GM21529 (cell line): ENCODE data around the gene HHIP.

Experiments used
- ATAC-seq: cut with Tn5 transposase; IDR thresholded peaks from one replicate; pipeline ENCODE4 v1.9.1; 2021; ENCODE audit not compliant: unreplicated experiment

The HHIP gene, protein sequence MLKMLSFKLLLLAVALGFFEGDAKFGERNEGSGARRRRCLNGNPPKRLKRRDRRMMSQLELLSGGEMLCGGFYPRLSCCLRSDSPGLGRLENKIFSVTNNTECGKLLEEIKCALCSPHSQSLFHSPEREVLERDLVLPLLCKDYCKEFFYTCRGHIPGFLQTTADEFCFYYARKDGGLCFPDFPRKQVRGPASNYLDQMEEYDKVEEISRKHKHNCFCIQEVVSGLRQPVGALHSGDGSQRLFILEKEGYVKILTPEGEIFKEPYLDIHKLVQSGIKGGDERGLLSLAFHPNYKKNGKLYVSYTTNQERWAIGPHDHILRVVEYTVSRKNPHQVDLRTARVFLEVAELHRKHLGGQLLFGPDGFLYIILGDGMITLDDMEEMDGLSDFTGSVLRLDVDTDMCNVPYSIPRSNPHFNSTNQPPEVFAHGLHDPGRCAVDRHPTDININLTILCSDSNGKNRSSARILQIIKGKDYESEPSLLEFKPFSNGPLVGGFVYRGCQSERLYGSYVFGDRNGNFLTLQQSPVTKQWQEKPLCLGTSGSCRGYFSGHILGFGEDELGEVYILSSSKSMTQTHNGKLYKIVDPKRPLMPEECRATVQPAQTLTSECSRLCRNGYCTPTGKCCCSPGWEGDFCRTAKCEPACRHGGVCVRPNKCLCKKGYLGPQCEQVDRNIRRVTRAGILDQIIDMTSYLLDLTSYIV

GRCh38 chr4:144645631-144646522 lies at the start of gene HHIP:
HHIP (plus strand) TSS chr4:144646156; CDS start chr4:144646676, 520 bp downstream.
- ATAC-seq = peak; percentile 51

- ATAC-seq = no peak
Measured at GRCh38 chr4:144597171-144597570, 48.8 kb upstream of the HHIP start.

- no peak for ATAC-seq
Measured at GRCh38 chr4:144599621-144600020, 46.3 kb upstream of the HHIP start.

DNA sequence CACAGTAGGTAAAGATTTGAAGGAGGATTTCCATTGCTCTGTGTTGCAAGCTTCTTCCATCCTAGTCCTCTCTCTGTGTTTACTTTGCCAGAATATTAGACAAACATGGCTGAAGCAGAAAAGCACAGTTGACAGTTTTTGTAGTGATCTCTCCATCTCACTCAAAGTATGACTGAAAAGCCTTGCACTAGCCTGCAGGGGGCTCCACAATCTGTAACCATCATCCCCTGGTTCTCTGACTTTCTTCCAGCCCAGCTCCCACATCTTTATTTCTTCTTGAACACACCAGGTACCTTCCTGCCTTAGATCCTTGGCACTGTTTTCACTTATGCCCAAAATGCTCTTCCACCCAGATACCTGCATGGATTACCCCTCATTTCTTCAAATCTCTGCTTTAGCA lies 34.1 kb upstream of the HHIP start:
- peak; percentile 62 for ATAC-seq

DNA sequence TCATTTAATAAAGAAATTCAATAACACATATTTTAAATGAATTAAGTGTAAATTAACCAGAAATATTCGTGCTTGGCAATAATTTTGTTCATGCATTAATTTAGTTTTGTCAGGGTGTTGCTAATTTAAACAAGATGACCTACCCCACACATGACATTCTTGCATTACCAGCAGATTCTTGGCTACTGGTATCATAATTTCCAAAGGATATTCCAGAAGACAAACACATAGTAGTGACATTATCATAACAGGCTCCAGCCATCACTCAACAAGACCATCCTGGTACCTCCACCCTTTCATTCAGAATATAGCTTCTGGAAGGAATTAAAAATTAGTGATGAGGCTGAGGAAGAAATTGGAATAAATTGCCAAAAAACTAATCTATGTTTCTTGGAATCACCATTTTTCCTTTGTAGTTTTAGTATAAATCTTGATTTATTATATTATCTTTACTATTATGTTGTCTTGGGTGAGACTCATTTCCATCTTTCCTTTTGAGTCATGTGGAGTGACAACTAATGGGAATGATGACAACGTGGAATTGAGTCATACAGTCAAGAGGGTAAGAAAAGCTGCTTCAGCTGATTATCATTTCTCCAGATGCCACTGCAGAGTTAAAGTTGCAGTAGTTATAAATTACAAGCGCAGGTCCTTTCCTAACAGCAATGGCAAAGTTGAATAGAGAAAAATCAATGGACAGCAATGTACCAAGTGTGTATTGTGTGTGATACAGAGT lies 30.9 kb upstream of the HHIP start:
- no peak for ATAC-seq

- ATAC-seq = no peak
Measured at GRCh38 chr4:144621681-144622080, 24.3 kb upstream of the HHIP start.

DNA sequence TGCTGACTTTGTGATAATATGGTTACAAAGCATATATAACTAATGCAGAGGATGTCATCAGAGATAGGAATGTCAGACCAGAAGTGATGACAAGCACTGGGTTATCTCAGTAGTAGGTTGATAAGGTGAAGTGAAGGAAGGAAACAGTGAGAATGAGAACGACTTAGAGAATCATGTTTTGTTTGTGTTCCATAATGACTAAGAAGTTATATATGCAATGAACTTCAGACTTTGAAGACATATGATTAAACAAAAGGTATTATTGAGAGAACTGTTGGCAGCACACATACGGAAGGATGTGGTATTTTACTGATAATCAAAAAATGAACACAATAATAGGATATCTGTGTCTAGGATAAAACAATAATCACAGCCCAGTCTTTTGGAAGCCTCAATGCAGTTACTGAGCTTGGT lies 18.3 kb upstream of the HHIP start:
- no peak for ATAC-seq

- ATAC-seq = no peak
Measured at GRCh38 chr4:144633215-144633614, 12.7 kb upstream of the HHIP start.

GRCh38 chr4:144634978-144635747 lies 10.8 kb upstream of the HHIP start:
- peak; percentile 100 for ATAC-seq

- ATAC-seq = no peak
Measured at GRCh38 chr4:144644368-144645101, 1.4 kb upstream of the HHIP start.

DNA sequence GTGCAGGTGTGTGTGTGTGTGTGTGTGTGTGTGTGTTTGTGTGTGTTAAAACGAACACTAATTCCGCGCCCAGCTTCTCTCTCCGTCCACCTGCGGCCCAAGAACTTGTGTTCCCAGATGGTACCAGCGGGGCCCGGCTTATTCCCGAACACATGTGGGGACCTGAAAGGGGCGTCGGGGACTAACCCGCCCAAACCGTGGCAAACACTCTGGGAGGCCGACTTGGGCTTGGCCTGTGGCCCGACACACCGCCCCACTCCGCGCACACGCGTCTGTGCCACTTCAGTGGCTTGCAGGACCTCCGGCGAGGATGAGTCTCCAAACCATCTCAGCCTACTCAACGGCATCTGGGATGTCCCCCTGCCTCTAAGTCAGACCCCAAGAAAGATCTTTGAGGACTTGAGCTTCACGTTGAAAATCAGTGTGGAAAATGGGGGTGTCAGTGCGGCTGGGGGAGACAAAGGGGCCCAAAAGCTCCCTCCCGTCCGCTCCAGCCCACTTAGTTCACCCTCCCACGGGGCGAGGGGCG lies 790 bp upstream of the HHIP start:
- ATAC-seq = no peak

GRCh38 chr4:144646523-144647094 lies 653 bp downstream of the HHIP start:
- ATAC-seq = peak; percentile 24

DNA sequence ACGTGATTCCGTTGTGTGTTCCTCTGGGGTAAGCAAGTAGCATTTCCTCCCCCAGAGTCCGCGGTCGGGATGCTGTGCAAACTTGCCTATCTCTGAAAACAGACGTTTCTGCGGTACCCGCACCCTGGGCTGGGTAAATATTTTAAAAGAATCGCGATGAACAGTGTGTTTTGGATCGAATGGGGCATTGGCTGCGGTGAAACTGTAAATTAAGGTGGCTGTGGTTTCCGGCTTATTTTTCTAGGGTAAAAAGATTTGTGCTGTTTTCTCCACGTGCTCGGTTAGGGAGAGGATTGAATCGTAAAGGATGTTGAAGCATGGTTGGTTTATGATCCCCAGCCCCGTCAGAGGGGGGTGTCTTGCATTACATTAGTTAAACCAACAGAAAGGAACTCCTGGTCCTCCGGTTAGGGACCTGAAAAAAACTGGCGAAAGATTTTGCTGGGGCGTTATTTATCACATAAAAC lies 1.2 kb downstream of the HHIP start:
- peak; percentile 24 for ATAC-seq

- ATAC-seq = no peak
Measured at GRCh38 chr4:144647590-144647989, 1.6 kb downstream of the HHIP start.

GRCh38 chr4:144648042-144648441 lies 2.1 kb downstream of the HHIP start:
- ATAC-seq = no peak

GRCh38 chr4:144649646-144650045 lies 3.7 kb downstream of the HHIP start:
- no peak for ATAC-seq

DNA sequence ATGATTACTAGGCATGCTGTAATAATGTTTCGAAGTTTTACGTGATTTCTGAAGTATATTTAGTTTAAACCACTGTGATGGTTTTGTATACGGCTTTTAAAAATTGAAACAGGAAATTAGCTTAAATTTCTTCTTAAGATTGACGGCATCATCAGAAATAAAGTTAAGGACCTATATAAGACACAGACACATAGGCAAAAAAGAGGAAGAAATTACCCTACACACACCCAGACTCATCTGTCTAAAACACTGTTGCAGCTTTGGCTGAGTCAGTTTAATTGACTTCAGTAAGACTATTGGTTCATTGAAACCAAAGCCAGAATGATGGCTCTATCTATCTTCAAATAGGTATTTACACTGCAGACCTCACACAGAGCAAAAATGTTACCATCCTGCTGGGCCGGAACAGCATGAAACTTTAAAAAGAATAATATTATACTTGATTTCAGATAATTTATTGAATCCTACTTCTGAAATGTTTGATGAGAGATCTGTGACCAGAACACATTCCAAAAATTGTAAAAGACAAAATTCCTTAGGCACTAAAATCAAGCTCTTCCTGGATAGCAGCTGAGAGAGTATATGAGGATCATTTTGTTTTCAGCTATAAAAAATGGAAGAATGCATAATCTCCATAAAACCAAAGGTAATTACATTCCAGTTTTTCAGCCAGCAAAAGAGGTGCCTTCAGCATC lies 4.5 kb downstream of the HHIP start:
- ATAC-seq = no peak
